NCI-H2171 treated with DMSO at 0.1 percent for 48 hours (cell line): Measurements from ENCODE around the gene LUZP2.
A peak's percentile ranks its signal among the peaks of the same experiment; 100 is the strongest.

ENCODE experiments used
- DNase-seq: peaks from one replicate; lab custom pipeline; 2025; lab: John Stamatoyannopoulos, UW

The LUZP2 gene

GRCh38 chr11:24716403-24716802 is 219.6 kb downstream of the LUZP2 start:
- DNase-seq: no peak

- no peak for DNase-seq
Measured at GRCh38 chr11:24723231-24723630, 226.4 kb downstream of the LUZP2 start.

- DNase-seq: no peak
Measured at GRCh38 chr11:24731554-24731953, 234.7 kb downstream of the LUZP2 start.

GRCh38 chr11:24734742-24735237 is 237.9 kb downstream of the LUZP2 start:
- DNase-seq: no peak

GRCh38 chr11:24738972-24739371 is 242.1 kb downstream of the LUZP2 start:
- DNase-seq: no peak

GRCh38 chr11:24739637-24740036 is 242.8 kb downstream of the LUZP2 start:
- no peak for DNase-seq

GRCh38 chr11:24747275-24748251 is 250.7 kb downstream of the LUZP2 start:
- DNase-seq: peak; percentile 20

- no peak for DNase-seq
Measured at GRCh38 chr11:24748261-24748660, 251.4 kb downstream of the LUZP2 start.

GRCh38 chr11:24754406-24754805 is 257.6 kb downstream of the LUZP2 start:
- DNase-seq: no peak

GRCh38 chr11:24755260-24755839 is 258.5 kb downstream of the LUZP2 start:
- DNase-seq: no peak

- DNase-seq: no peak
Measured at GRCh38 chr11:24759742-24760141, 262.9 kb downstream of the LUZP2 start.

- DNase-seq: no peak
Measured at GRCh38 chr11:24760681-24761080, 263.8 kb downstream of the LUZP2 start.

GRCh38 chr11:24762076-24762475 is 265.2 kb downstream of the LUZP2 start:
- DNase-seq: no peak

- DNase-seq: no peak
Measured at GRCh38 chr11:24767411-24767810, 270.6 kb downstream of the LUZP2 start.

- no peak for DNase-seq
Measured at GRCh38 chr11:24773322-24773721, 276.5 kb downstream of the LUZP2 start.

GRCh38 chr11:24779791-24780190 is 282.9 kb downstream of the LUZP2 start:
- DNase-seq: no peak

- no peak for DNase-seq
Measured at GRCh38 chr11:24781288-24781687, 284.4 kb downstream of the LUZP2 start.

- no peak for DNase-seq
Measured at GRCh38 chr11:24793479-24793878, 296.6 kb downstream of the LUZP2 start.

- no peak for DNase-seq
Measured at GRCh38 chr11:24794064-24794463, 297.2 kb downstream of the LUZP2 start.

GRCh38 chr11:24805671-24806070 is 308.8 kb downstream of the LUZP2 start:
- no peak for DNase-seq

- no peak for DNase-seq
Measured at GRCh38 chr11:24808173-24808572, 311.3 kb downstream of the LUZP2 start.

GRCh38 chr11:24819006-24819405 is 322.2 kb downstream of the LUZP2 start:
- no peak for DNase-seq

GRCh38 chr11:24819863-24820434 is 323.1 kb downstream of the LUZP2 start:
- DNase-seq: no peak
